Gastrocnemius medialis (tissue), 4 donors: ENCODE data around the gene ZSCAN12. TPM values are rescaled to one million over a fixed set of nuclear protein-coding genes. Genes with fewer than 3 reads are reported as not detected.
"Not testable (repeated sequence)": the region's sequence is repeated elsewhere in the genome, so short reads cannot be mapped to it uniquely, and the experiment has no call there.

Experiments used
- ATAC-seq, 2 donors: fragments of 150-250 bp; one replicate each; pipeline ENCODE4 v1.9.1; 2016
- DNase-seq, 2 donors: peaks; one replicate each; pipeline ENCODE4 v3.0.0-alpha.2; 2019
- H3K27ac ChIP-seq, 4 donors: fragments of 200-600 bp; sonication (generic); 1 replicate in 1 of 4; 2 replicates in 3 of 4; pipeline ENCODE4 v1.5.1; 2016 to 2018; ENCODE audit warnings: mild to moderate bottlenecking in 2 of 4, moderate library complexity in 1 of 4
- H3K27me3 ChIP-seq, 3 donors: fragments of 200-600 bp; sonication (generic) in 2 of 3; 1 replicate in 1 of 3; 2 replicates in 2 of 3; pipeline versions ENCODE4 v1.5.1 to v1.6.0; 2016 to 2019; ENCODE audit warnings: mild to moderate bottlenecking in 1 of 3, moderate library complexity in 1 of 3
- H3K36me3 ChIP-seq, 2 donors: fragments of 200-600 bp; sonication (generic) in 1 of 2; one replicate each; pipeline ENCODE4 v1.5.1; 2017 to 2018
- H3K4me1 ChIP-seq, 2 donors: fragments of 200-600 bp; sonication (generic) in 1 of 2; one replicate each; pipeline ENCODE4 v1.5.1; 2016 to 2017; ENCODE audit warnings: mild to moderate bottlenecking in 2 of 2
- H3K4me3 ChIP-seq, 4 donors: fragments of 200-600 bp; sonication (generic) in 3 of 4; 1 replicate in 1 of 4; 2 replicates in 3 of 4; pipeline ENCODE4 v1.5.1; 2016 to 2019; ENCODE audit warnings: mild to moderate bottlenecking in 2 of 4
- H3K9me3 ChIP-seq, 3 donors: fragments of 200-600 bp; sonication (generic) in 2 of 3; 1 replicate in 1 of 3; 2 replicates in 2 of 3; pipeline ENCODE4 v1.5.1; 2016 to 2019
- CTCF ChIP-seq, 5 experiments: fragments of 450-650 bp in 3 of 5; fragments of 200-600 bp in 2 of 5; sonication (generic) in 2 of 5; IDR thresholded peaks in 4 of 5; conservative IDR thresholded peaks in 1 of 5; 1 replicate in 4 of 5; 2 replicates in 1 of 5; pipeline ENCODE4 v1.5.1; 2016 to 2019; ENCODE audit warnings: antibody characterized with exemption in 5 of 5, mild to moderate bottlenecking in 3 of 5, moderate library complexity in 3 of 5
- POLR2A ChIP-seq, 2 donors: fragments of 450-650 bp; IDR thresholded peaks; one replicate each; pipeline ENCODE4 v1.6.1; 2017; ENCODE audit warnings: antibody characterized with exemption in 2 of 2, mild to moderate bottlenecking in 2 of 2, moderate library complexity in 2 of 2
- in situ Hi-C, 4 donors: fragments of 200-750 bp; cut with MboI; loops; one replicate each; pipeline versions ENCODE4 v1.15.0 to v1.8.0; 2017; ENCODE audit warnings: low sequenced_read_pairs in 4 of 4
- intact Hi-C: fragments of 100-400 bp; cut with DNase I; formaldehyde crosslinking; loops from one replicate; pipeline ENCODE4 v1.15.1; 2023; ENCODE audit warnings: low total_unique reads
- total RNA-seq, 4 donors: library from RNA; depleted of rRNA; stranded (reverse); fragments of >200 nt; gene quantifications; one replicate each; pipeline versions ENCODE4 v1.1.0 to v1.2.3, GENCODE V29; 2016

Gene ZSCAN12
- total RNA-seq, 4 donors from 2014 or later, result 0.42 to 1.9 (median 0.63) TPM

GRCh38 chr6:28413681-28414080, 14.1 kb upstream of the ZSCAN12 start:
- H3K9me3 ChIP-seq, result no peaks in the 10 kb centered on the region
- no peaks in the 10 kb centered on the region for H3K36me3 ChIP-seq
- DNase-seq, result no peak
- intact Hi-C loops, result no loop called here
- H3K4me1 ChIP-seq, result no peaks in the 10 kb centered on the region
- H3K4me3 ChIP-seq, result no peak overlapping the region
- no peak overlapping the region for H3K27ac ChIP-seq
- in situ Hi-C loops, result no loop called here
- no peaks in the 10 kb centered on the region for H3K27me3 ChIP-seq
- ATAC-seq, result no peak
- no peak for TF ChIP-seq CTCF (IDR thresholded peaks at IDR 0.05 in 4 of 5, conservative IDR thresholded peaks at IDR 0.05 in 1 of 5)

- H3K36me3 ChIP-seq, result no peaks in the 10 kb centered on the region
- no peaks in the 10 kb centered on the region for H3K27me3 ChIP-seq
- in situ Hi-C loops (no loop called here), intact Hi-C loops (no loop called here)
- DNase-seq, result no peak
- no peaks in the 10 kb centered on the region for H3K4me1 ChIP-seq
- no peak overlapping the region for H3K4me3 ChIP-seq
- no peak for TF ChIP-seq POLR2A (IDR thresholded peaks at IDR 0.05)
- TF ChIP-seq CTCF (IDR thresholded peaks at IDR 0.05 in 4 of 5, conservative IDR thresholded peaks at IDR 0.05 in 1 of 5), result no peak
- no peaks in the 10 kb centered on the region for H3K9me3 ChIP-seq
- no peak overlapping the region for H3K27ac ChIP-seq
- no peak for ATAC-seq
Measured at GRCh38 chr6:28410767-28411166, 11.2 kb upstream of the ZSCAN12 start.

- intact Hi-C loops, result no loop called here
- H3K4me3 ChIP-seq, result no peak overlapping the region
- H3K27me3 ChIP-seq, result no peaks in the 10 kb centered on the region
- in situ Hi-C loops, result no loop called here
- no peak for ATAC-seq
- H3K27ac ChIP-seq, result no peak overlapping the region
- no peaks in the 10 kb centered on the region for H3K9me3 ChIP-seq
- no peak for DNase-seq
- H3K4me1 ChIP-seq, result no peaks in the 10 kb centered on the region
- no peaks in the 10 kb centered on the region for H3K36me3 ChIP-seq
- TF ChIP-seq CTCF (IDR thresholded peaks at IDR 0.05 in 4 of 5, conservative IDR thresholded peaks at IDR 0.05 in 1 of 5) (no peak), POLR2A (IDR thresholded peaks at IDR 0.05) (no peak)
Measured at GRCh38 chr6:28408076-28408802, 8.7 kb upstream of the ZSCAN12 start.

- ATAC-seq (no peak), DNase-seq (no peak)
- in situ Hi-C loops, result no loop called here
- H3K4me1 ChIP-seq, result no peaks in the 10 kb centered on the region
- H3K36me3 ChIP-seq, result no peaks in the 10 kb centered on the region
- H3K9me3 ChIP-seq, result no peaks in the 10 kb centered on the region
- H3K27ac ChIP-seq, result no peak overlapping the region
- H3K27me3 ChIP-seq, result no peaks in the 10 kb centered on the region
- intact Hi-C loops, result no loop called here
- no peak overlapping the region for H3K4me3 ChIP-seq
- TF ChIP-seq POLR2A (IDR thresholded peaks at IDR 0.05) (no peak), CTCF (IDR thresholded peaks at IDR 0.05 in 4 of 5, conservative IDR thresholded peaks at IDR 0.05 in 1 of 5) (no peak)
Measured at GRCh38 chr6:28407401-28407800, 7.9 kb upstream of the ZSCAN12 start.

GRCh38 chr6:28403923-28404322, 4.4 kb upstream of the ZSCAN12 start:
- H3K27me3 ChIP-seq, result peaks cover 0 to 13% (median 2%) of the 10 kb centered on the region in 3 donors
- H3K4me1 ChIP-seq, ATAC-seq, DNase-seq, H3K27ac ChIP-seq, intact Hi-C loops, H3K9me3 ChIP-seq, H3K36me3 ChIP-seq, in situ Hi-C loops, H3K4me3 ChIP-seq: not testable (repeated sequence)
